ENCODE measurements around the gene RSBN1.

The RSBN1 gene

DNA sequence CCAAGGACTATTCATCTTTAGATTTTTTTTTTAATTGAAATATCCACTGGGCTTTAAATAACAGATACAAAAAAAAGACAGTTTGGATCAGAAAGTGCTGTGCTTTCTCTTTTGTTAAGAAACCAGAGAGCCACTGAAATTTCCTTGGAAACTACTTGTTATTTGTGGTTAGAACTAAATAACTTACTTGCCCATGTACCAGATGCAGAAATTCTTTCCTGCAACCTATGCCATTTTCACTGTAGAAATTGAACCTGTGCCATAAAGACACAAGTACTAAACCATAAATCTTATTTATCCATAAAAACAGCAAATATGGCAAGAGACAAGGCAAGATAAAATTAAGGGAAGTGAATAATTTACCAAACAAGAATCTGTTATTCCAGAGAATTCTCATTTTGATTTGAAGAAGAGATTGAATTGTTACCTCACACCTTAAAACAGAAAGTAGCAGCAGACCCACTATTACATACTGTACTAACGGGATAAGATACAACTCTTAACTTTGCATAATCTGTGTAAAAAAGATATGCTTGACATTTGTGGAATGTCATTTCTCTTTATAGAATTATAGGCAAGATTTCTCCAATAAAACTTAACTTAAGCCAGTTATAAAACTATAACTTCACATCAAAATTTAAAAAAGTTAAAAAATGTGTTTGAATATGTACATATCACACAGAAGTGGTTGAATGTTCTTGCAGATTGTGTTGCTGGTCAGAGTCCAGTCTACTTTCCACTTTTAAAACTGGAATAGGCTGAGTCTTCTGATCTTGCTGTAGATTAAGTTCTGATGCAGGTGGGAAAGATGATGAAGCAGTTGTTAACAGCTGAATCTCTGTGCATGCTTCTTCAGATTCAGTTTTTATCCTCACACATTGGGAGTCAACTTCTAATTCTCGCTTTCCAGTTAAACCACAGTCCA lies 46.7 kb downstream of the RSBN1 start:
- Histone ChIP-seq H3K4me3 (ENCODE audit: low read depth, low read length) (no peak overlapping the region), H3K36me3 (peaks cover 29% of the 10 kb centered on the region), H3K9me3 (no peaks in the 10 kb centered on the region), H3K27me3 (no peaks in the 10 kb centered on the region), H3K4me1 (peaks cover 8% of the 10 kb centered on the region)
- TF ChIP-seq, protein P1, sequence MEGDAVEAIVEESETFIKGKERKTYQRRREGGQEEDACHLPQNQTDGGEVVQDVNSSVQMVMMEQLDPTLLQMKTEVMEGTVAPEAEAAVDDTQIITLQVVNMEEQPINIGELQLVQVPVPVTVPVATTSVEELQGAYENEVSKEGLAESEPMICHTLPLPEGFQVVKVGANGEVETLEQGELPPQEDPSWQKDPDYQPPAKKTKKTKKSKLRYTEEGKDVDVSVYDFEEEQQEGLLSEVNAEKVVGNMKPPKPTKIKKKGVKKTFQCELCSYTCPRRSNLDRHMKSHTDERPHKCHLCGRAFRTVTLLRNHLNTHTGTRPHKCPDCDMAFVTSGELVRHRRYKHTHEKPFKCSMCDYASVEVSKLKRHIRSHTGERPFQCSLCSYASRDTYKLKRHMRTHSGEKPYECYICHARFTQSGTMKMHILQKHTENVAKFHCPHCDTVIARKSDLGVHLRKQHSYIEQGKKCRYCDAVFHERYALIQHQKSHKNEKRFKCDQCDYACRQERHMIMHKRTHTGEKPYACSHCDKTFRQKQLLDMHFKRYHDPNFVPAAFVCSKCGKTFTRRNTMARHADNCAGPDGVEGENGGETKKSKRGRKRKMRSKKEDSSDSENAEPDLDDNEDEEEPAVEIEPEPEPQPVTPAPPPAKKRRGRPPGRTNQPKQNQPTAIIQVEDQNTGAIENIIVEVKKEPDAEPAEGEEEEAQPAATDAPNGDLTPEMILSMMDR (IDR thresholded peaks at IDR 0.05; ENCODE audit: low read depth, low read length) = no peak
- no peak for DNase-seq

DNA sequence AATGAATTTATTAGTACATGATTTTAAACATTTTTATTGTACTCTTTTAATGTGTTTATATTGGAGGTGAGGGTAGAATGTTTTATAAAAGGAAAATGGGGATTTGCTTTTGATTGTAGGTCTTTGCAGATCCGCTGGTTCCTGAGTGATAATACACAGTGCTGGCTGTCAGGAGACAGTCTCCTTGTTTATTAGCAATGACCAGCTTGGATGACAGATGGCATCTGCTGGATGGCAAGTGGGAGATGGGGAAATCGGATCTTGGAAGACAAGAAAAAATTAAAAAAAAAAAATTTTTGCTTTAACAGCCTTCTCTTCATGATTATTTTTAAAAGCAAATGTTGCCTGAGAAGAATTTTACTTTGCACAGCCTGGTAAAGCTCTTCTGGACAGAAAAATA lies 48.6 kb downstream of the RSBN1 start:
- no peak for DNase-seq
- no peaks in the 10 kb centered on the region for H3K9me3 ChIP-seq
- H3K4me3 ChIP-seq (ENCODE audit: low read depth, low read length) = no peak overlapping the region
- TF ChIP-seq, protein P1 (IDR thresholded peaks at IDR 0.05; ENCODE audit: low read depth, low read length) = no peak
- no peaks in the 10 kb centered on the region for H3K27me3 ChIP-seq
- peaks cover 4% of the 10 kb centered on the region; the same call in 1 of the 2 replicates for H3K4me1 ChIP-seq
- H3K36me3 ChIP-seq = peaks cover 29% of the 10 kb centered on the region

DNA sequence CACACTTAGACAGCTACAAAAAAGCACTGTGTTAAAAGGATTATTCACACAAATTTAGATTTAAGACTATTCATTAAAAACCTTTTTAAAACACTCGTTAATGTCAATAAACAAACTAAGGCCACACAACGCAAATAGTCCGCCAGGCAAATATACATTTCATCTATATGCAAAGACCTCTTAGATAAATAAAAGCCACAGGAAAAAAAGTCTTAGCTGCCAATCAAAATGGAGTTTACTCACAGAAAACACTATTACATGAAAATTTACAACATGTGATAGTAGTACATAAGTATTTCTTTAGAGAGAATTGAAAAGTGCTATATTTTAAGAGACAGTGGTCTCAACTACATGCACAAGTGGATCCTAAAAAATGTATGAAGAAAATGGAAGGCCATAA lies 50.3 kb downstream of the RSBN1 start:
- no peaks in the 10 kb centered on the region for H3K9me3 ChIP-seq
- H3K4me1 ChIP-seq = peaks cover 4% of the 10 kb centered on the region; the same call in 1 of the 2 replicates
- no peaks in the 10 kb centered on the region for H3K27me3 ChIP-seq
- no peak for DNase-seq
- peaks cover 16% of the 10 kb centered on the region for H3K36me3 ChIP-seq
- H3K4me3 ChIP-seq (ENCODE audit: low read depth, low read length) = no peak overlapping the region
- TF ChIP-seq, protein P1 (IDR thresholded peaks at IDR 0.05; ENCODE audit: low read depth, low read length) = no peak

DNA sequence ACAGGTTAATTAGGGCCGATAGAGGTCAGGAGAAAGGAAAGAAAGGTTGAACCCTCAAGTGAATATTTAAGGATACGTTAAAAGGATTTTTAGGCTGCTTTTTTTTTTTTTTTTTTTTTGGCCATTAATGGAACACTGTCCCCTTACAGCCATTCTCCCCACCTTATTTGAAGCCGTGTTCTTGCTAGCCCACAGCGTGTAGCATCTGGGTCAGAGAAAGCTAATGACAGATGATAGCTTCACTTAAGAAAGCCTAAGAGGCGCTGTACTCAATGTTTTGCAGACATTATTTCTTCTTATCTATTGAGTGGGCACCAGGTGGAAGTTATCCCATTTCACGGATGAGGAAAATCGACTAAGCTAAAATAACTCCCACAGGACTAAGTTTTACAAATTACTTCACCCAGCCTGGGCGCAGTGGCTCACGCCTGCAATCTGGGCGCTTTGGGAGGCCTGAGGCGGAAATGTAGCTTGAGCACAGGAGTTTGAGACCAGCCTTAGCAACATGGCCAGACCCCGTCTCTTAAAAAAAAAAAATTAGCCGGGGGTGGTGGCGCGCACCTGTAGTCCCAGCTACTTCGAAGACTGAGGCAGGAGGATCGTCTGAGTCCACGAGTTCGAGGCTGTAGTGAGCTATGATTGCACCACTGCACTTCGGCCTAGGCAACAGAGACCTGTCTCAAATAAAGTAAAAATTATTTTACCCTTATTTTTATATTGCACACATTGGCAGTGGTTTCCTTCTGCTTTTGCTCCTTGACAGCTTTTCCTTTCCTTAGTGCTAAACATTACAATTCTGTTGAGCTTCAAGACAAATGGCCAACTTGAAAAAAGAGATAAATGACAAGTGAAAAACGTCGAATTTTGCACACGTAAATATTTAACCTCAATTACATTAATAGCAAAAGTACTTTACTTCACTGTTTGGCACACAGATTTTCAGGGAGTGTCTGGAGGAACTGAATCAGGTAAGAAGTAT lies 51.9 kb downstream of the RSBN1 start:
- no peaks in the 10 kb centered on the region for H3K9me3 ChIP-seq
- peaks cover 8% of the 10 kb centered on the region for H3K36me3 ChIP-seq
- H3K27me3 ChIP-seq = no peaks in the 10 kb centered on the region
- TF ChIP-seq, protein P1 (IDR thresholded peaks at IDR 0.05; ENCODE audit: low read depth, low read length) = no peak
- peak overlapping the region; percentile 94 for H3K4me3 ChIP-seq (ENCODE audit: low read depth, low read length)
- H3K4me1 ChIP-seq = no peaks in the 10 kb centered on the region
- DNase-seq = no peak

DNA sequence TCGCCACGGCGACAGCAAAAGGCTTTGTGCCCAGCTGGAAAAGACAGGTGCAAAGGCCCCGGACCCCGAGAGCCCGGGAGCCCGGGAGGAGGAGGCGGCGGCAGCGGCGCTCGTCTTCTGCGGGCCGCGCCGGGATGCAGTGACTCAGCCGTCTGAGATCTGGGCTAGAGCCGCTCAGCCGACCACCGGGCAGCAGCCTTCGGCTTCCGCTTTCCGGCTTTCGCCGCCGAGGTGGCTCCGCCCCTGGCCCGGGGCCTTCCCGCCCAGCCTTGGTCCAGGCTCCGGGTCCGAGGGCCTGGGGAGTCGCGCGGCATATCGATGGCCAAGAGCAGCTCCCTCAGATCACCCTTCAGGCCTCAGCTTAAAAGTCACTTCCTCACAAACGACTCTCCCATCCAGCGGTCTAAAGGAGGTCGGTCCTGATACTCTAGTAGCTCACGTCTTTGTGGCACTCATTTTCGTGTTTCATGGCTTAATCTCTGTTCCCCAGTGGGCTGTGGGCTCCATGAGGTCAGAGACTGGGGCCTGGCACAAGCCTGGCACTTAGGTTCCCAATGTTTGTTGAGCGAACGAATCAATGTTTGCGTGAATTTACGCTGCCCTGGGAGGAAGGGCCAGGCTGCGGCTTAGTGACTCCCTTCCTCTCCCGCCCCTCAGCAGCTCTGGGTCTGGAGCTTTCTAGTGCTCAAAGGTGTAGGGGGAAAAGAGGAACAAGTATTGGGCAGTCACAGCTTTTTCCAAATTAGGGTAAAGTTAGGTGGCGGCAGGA lies 52.8 kb downstream of the RSBN1 start, which contains the start of gene PHTF1:
Gene PHTF1, minus strand, starts transcription at position 154 of the 769 bp plus-strand sequence. CDS start 783 bp downstream, outside the sequence.
- H3K9me3 ChIP-seq = no peaks in the 10 kb centered on the region
- TF ChIP-seq, protein P1 (IDR thresholded peaks at IDR 0.05; ENCODE audit: low read depth, low read length) = no peak
- peak within 1 kb of the TSS; percentile 94 for H3K4me3 ChIP-seq (ENCODE audit: low read depth, low read length)
- DNase-seq = peak; percentile 91
- no peaks in the 10 kb centered on the region for H3K4me1 ChIP-seq
- no peaks in the 10 kb centered on the region for H3K27me3 ChIP-seq
- H3K36me3 ChIP-seq = peaks cover 5% of the 10 kb centered on the region

Measured in BE2C (cell line).